ENCODE results near the gene OPRM1. TPM values are rescaled to one million over a fixed set of nuclear protein-coding genes. Genes with fewer than 3 reads are reported as not detected.

OPRM1 gene
- total RNA-seq, 5 donors from 2014 or later (not counting 1 experiment from before 2014, with no cell fraction given), result not detected

DNA sequence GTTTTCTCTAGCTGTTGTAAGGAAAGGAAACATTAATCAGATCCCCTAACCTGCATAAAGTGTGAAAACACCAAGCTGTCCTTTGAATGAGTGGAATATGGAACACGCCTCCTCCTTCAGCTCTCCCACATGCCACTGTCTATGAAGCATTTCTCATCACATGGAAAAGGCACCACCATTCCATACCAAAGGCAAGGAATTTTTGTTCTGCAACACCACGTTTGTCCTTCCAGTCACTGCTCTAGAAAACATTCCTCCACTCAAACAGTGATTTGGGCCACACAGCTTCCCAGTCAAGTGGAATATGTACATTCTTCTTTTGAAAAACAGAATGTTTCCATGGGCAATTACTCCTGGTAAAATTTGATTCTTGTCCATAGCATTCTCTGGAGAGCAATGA, 120.1 kb downstream of the OPRM1 start:
- H3K27me3 Mint-ChIP-seq, result no peaks in the 10 kb centered on the region
- H3K4me3 Mint-ChIP-seq, result no peak overlapping the region
- no peaks in the 10 kb centered on the region for H3K9me3 Mint-ChIP-seq
- POLR2A ChIA-PET, result interaction anchor here in 1 of 2 donors (0.8 kb wide), 1 partner anchor 88 kb away, joined by 3 read pairs; no protein-coding TSS in a partner anchor
- CTCF ChIA-PET, result interaction anchor here (1.0 to 5.6 kb wide), 6 partner anchors 12 to 118 kb away, joined by 3 to 66 read pairs (median 17); no protein-coding TSS in a partner anchor
- H3K4me1 Mint-ChIP-seq, result peaks cover 48 to 58% (median 55%) of the 10 kb centered on the region in 3 donors
- DNase-seq (no peak), ATAC-seq (replicated peaks in 1 of 4) (no peak)
- H3K4me1 ChIP-seq (ENCODE audit: control insufficient read depth in 1 of 2, extremely low read depth in 1 of 2, insufficient read depth in 2 of 2, low read length in 2 of 2), result peaks cover 20 to 42% of the 10 kb centered on the region in 2 experiments
- H3K36me3 Mint-ChIP-seq, result peaks cover 20% of the 10 kb centered on the region
- no peak overlapping the region for H3K4me3 ChIP-seq (ENCODE audit: control insufficient read depth in 1 of 2, extremely low read depth in 1 of 2, low read length in 1 of 2)
- peak overlapping the region; percentile 2 for H3K27ac ChIP-seq (ENCODE audit: low read length)
- WGBS (ENCODE audit: insufficient coverage), result no CpG with 5 or more reads among the region's 2 CpGs
- H3K27ac Mint-ChIP-seq, result peak overlapping the region; percentile 44 to 79
- H3K9me3 ChIP-seq, result no peaks in the 10 kb centered on the region
- H3K27me3 ChIP-seq (replicated peaks in 1 of 2; ENCODE audit: control insufficient read depth in 2 of 2, extremely low read depth in 1 of 2, insufficient read depth in 2 of 2, low read length in 1 of 2), result no peaks in the 10 kb centered on the region
- peaks cover 0 to 32% of the 10 kb centered on the region in 2 donors for H3K36me3 ChIP-seq (ENCODE audit: control insufficient read depth in 2 of 2, extremely low read depth in 1 of 2, insufficient read depth in 1 of 2, low read length in 1 of 2)

DNA sequence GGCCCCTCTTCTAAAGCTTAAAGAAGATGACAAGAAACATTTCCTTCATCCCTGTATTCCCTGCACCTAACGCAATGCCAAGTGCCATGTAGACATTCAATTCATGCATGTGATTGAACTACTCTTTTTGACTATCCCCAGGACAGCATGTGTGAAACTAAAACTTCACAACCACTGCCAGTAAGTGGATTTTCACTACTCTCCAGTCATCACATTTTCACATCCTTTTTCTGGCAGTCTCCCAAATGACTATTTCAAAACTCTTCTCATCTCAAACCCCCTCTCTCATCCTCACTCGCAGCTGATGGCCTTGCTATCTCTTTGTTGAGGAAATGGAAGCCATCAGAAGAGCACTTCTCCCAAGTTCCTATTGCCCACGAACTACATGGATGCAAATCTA, 122.6 kb downstream of the OPRM1 start:
- Mint-ChIP-seq H3K36me3 (peaks cover 36% of the 10 kb centered on the region), H3K4me1 (peaks cover 54 to 58% (median 54%) of the 10 kb centered on the region in 3 donors), H3K27me3 (no peaks in the 10 kb centered on the region), H3K27ac (no peak overlapping the region), H3K9me3 (no peaks in the 10 kb centered on the region), H3K4me3 (no peak overlapping the region)
- Histone ChIP-seq H3K9me3 (no peaks in the 10 kb centered on the region), H3K36me3 (ENCODE audit: control insufficient read depth in 2 of 2, extremely low read depth in 1 of 2, insufficient read depth in 1 of 2, low read length in 1 of 2) (peaks cover 0 to 49% of the 10 kb centered on the region in 2 donors), H3K27me3 (replicated peaks in 1 of 2; ENCODE audit: control insufficient read depth in 2 of 2, extremely low read depth in 1 of 2, insufficient read depth in 2 of 2, low read length in 1 of 2) (no peaks in the 10 kb centered on the region), H3K4me3 (ENCODE audit: control insufficient read depth in 1 of 2, extremely low read depth in 1 of 2, low read length in 1 of 2) (no peak overlapping the region), H3K27ac (ENCODE audit: low read length) (peak overlapping the region; percentile 9), H3K4me1 (ENCODE audit: control insufficient read depth in 1 of 2, extremely low read depth in 1 of 2, insufficient read depth in 2 of 2, low read length in 2 of 2) (peaks cover 3 to 37% of the 10 kb centered on the region in 2 experiments)
- CTCF ChIA-PET, result interaction anchor here in 1 of 2 donors (5.6 kb wide), 1 partner anchor 116 kb away, joined by 66 read pairs; no protein-coding TSS in a partner anchor
- ATAC-seq (replicated peaks in 1 of 4) (no peak), DNase-seq (no peak)
- 46% methylated on average over 3 of the region's 3 CpGs for WGBS (ENCODE audit: insufficient coverage)
- POLR2A ChIA-PET, result no interaction called here

DNA sequence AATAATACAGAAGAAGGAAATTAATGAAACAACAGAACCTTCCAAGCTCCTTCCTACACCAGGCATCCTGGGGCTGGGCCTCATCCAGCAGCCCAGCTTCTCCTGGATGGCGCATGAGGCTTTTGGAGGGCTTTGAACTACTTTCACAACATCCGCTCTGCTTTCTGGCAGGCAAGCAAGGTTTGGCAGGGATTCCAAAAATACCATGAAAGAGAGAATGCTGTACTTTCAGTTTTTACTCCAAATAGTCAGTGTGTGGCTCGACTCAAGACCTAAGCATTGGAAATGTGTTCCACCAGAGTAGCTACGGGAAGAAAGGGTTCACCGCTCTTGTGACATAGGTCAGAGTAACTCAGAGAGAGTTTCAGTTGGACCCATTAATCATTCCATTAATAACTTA, 125.4 kb downstream of the OPRM1 start:
- peak in 3 of 4 experiments; percentile 50 to 72 (median 51) for ATAC-seq (replicated peaks in 1 of 4)
- Histone ChIP-seq H3K36me3 (ENCODE audit: control insufficient read depth in 2 of 2, extremely low read depth in 1 of 2, insufficient read depth in 1 of 2, low read length in 1 of 2) (peaks cover 0 to 58% of the 10 kb centered on the region in 2 donors), H3K4me1 (ENCODE audit: control insufficient read depth in 1 of 2, extremely low read depth in 1 of 2, insufficient read depth in 2 of 2, low read length in 2 of 2) (peaks cover 0 to 29% of the 10 kb centered on the region in 2 experiments), H3K9me3 (no peaks in the 10 kb centered on the region), H3K4me3 (ENCODE audit: control insufficient read depth in 1 of 2, extremely low read depth in 1 of 2, low read length in 1 of 2) (no peak overlapping the region), H3K27me3 (replicated peaks in 1 of 2; ENCODE audit: control insufficient read depth in 2 of 2, extremely low read depth in 1 of 2, insufficient read depth in 2 of 2, low read length in 1 of 2) (no peaks in the 10 kb centered on the region), H3K27ac (ENCODE audit: low read length) (no peak overlapping the region)
- no peaks in the 10 kb centered on the region for H3K27me3 Mint-ChIP-seq
- WGBS (ENCODE audit: insufficient coverage), result 88% methylated on average over 2 of the region's 5 CpGs
- peak overlapping the region; percentile 85 to 86 for H3K27ac Mint-ChIP-seq
- CTCF ChIA-PET, result interaction anchor here (0.6 to 2.3 kb wide), 3 partner anchors 53 to 113 kb away, joined by 3 to 13 read pairs (median 4); no protein-coding TSS in a partner anchor
- peaks cover 45% of the 10 kb centered on the region for H3K36me3 Mint-ChIP-seq
- peak in 5 of 35 experiments; percentile 6 to 36 (median 28) for DNase-seq
- H3K4me1 Mint-ChIP-seq, result peaks cover 43 to 51% (median 51%) of the 10 kb centered on the region in 3 donors
- peak overlapping the region in 1 of 3 donors; percentile 43 for H3K4me3 Mint-ChIP-seq
- POLR2A ChIA-PET, result interaction anchor here in 1 of 2 donors (0.5 kb wide), 1 partner anchor 10 kb away, joined by 4 read pairs; no protein-coding TSS in a partner anchor
- no peaks in the 10 kb centered on the region for H3K9me3 Mint-ChIP-seq

DNA sequence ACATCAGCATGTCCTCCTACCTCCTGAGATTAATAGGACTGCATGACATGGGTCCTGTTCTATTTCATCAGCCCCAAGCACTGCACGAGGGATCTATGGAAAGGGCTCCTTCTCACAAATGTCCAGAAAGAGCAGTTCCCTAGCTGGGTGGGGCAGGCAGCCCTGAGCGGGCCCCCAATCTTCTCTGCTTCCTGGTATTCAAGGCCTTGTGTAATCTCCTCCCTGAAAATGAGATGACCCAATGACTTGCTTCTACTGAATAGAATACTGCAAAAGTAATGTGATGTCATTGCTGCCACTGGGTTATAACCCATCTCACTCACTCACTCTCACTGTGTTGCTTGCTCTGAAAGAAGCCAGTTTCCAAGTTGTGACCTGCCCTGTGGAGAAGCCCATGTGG, 126.4 kb downstream of the OPRM1 start:
- H3K9me3 Mint-ChIP-seq, result no peaks in the 10 kb centered on the region
- H3K27ac ChIP-seq (ENCODE audit: low read length), result no peak overlapping the region
- H3K27ac Mint-ChIP-seq, result peak overlapping the region; percentile 76 to 81
- POLR2A ChIA-PET, result no interaction called here
- peaks cover 0 to 34% of the 10 kb centered on the region in 2 experiments for H3K4me1 ChIP-seq (ENCODE audit: control insufficient read depth in 1 of 2, extremely low read depth in 1 of 2, insufficient read depth in 2 of 2, low read length in 2 of 2)
- no peaks in the 10 kb centered on the region for H3K27me3 ChIP-seq (replicated peaks in 1 of 2; ENCODE audit: control insufficient read depth in 2 of 2, extremely low read depth in 1 of 2, insufficient read depth in 2 of 2, low read length in 1 of 2)
- peaks cover 45% of the 10 kb centered on the region for H3K36me3 Mint-ChIP-seq
- H3K4me1 Mint-ChIP-seq, result peaks cover 50 to 57% (median 56%) of the 10 kb centered on the region in 3 donors
- WGBS (ENCODE audit: insufficient coverage), result 100% methylated on average over 1 of the region's 2 CpGs
- H3K9me3 ChIP-seq, result no peaks in the 10 kb centered on the region
- DNase-seq (no peak), ATAC-seq (replicated peaks in 1 of 4) (peak in 2 of 4 experiments; percentile 22 to 28)
- H3K4me3 ChIP-seq (ENCODE audit: control insufficient read depth in 1 of 2, extremely low read depth in 1 of 2, low read length in 1 of 2), result no peak overlapping the region
- H3K4me3 Mint-ChIP-seq, result peak overlapping the region in 1 of 3 donors; percentile 38
- CTCF ChIA-PET, result interaction anchor here (0.9 to 1.3 kb wide), 2 partner anchors 8 to 111 kb away, joined by 3 to 4 read pairs; no protein-coding TSS in a partner anchor
- peaks cover 0 to 54% of the 10 kb centered on the region in 2 donors for H3K36me3 ChIP-seq (ENCODE audit: control insufficient read depth in 2 of 2, extremely low read depth in 1 of 2, insufficient read depth in 1 of 2, low read length in 1 of 2)
- H3K27me3 Mint-ChIP-seq, result no peaks in the 10 kb centered on the region

GRCh38 chr6:154166140-154166539, 127.1 kb downstream of the OPRM1 start:
- ATAC-seq (replicated peaks in 1 of 4) (no peak), DNase-seq (no peak)
- Mint-ChIP-seq H3K9me3 (no peaks in the 10 kb centered on the region), H3K27ac (peak overlapping the region; percentile 76 to 81), H3K36me3 (peaks cover 46% of the 10 kb centered on the region), H3K4me1 (peaks cover 56 to 59% (median 58%) of the 10 kb centered on the region in 3 donors), H3K4me3 (no peak overlapping the region), H3K27me3 (no peaks in the 10 kb centered on the region)
- peaks cover 0 to 31% of the 10 kb centered on the region in 2 experiments for H3K4me1 ChIP-seq (ENCODE audit: control insufficient read depth in 1 of 2, extremely low read depth in 1 of 2, insufficient read depth in 2 of 2, low read length in 2 of 2)
- H3K4me3 ChIP-seq (ENCODE audit: control insufficient read depth in 1 of 2, extremely low read depth in 1 of 2, low read length in 1 of 2), result no peak overlapping the region
- ChIA-PET CTCF (interaction anchor here (0.5 to 1.0 kb wide), 3 partner anchors 9 to 108 kb away, joined by 3 to 4 read pairs (median 3); no protein-coding TSS in a partner anchor), POLR2A (no interaction called here)
- peaks cover 0 to 54% of the 10 kb centered on the region in 2 donors for H3K36me3 ChIP-seq (ENCODE audit: control insufficient read depth in 2 of 2, extremely low read depth in 1 of 2, insufficient read depth in 1 of 2, low read length in 1 of 2)
- WGBS (ENCODE audit: insufficient coverage), result 96% methylated on average over 5 of the region's 9 CpGs
- no peaks in the 10 kb centered on the region for H3K9me3 ChIP-seq
- H3K27me3 ChIP-seq (replicated peaks in 1 of 2; ENCODE audit: control insufficient read depth in 2 of 2, extremely low read depth in 1 of 2, insufficient read depth in 2 of 2, low read length in 1 of 2), result no peaks in the 10 kb centered on the region
- H3K27ac ChIP-seq (ENCODE audit: low read length), result no peak overlapping the region

- Histone ChIP-seq H3K27ac (ENCODE audit: low read length) (no peak overlapping the region), H3K4me1 (ENCODE audit: control insufficient read depth in 1 of 2, extremely low read depth in 1 of 2, insufficient read depth in 2 of 2, low read length in 2 of 2) (peaks cover 0 to 28% of the 10 kb centered on the region in 2 experiments), H3K9me3 (no peaks in the 10 kb centered on the region), H3K4me3 (ENCODE audit: control insufficient read depth in 1 of 2, extremely low read depth in 1 of 2, low read length in 1 of 2) (no peak overlapping the region), H3K27me3 (replicated peaks in 1 of 2; ENCODE audit: control insufficient read depth in 2 of 2, extremely low read depth in 1 of 2, insufficient read depth in 2 of 2, low read length in 1 of 2) (no peaks in the 10 kb centered on the region), H3K36me3 (ENCODE audit: control insufficient read depth in 2 of 2, extremely low read depth in 1 of 2, insufficient read depth in 1 of 2, low read length in 1 of 2) (peaks cover 0 to 52% of the 10 kb centered on the region in 2 donors)
- Mint-ChIP-seq H3K9me3 (no peaks in the 10 kb centered on the region), H3K27me3 (no peaks in the 10 kb centered on the region), H3K4me3 (no peak overlapping the region), H3K36me3 (peaks cover 56% of the 10 kb centered on the region), H3K27ac (peak overlapping the region; percentile 78 to 79), H3K4me1 (peaks cover 64 to 68% (median 66%) of the 10 kb centered on the region in 3 donors)
- DNase-seq (no peak), ATAC-seq (replicated peaks in 1 of 4) (no peak)
- CTCF ChIA-PET, result no interaction called here
- 57% methylated on average over 1 of the region's 2 CpGs for WGBS (ENCODE audit: insufficient coverage)
- POLR2A ChIA-PET, result no interaction called here
These were observed 128.1 kb downstream of the OPRM1 start for GRCh38 chr6:154167126-154167525.
